HG02970 (cell line): Measurements from ENCODE around the gene TGFB2.
"Not testable (repeated sequence)": the region's sequence is repeated elsewhere in the genome, so short reads cannot be mapped to it uniquely, and the experiment has no call there.

Experiments used
- ATAC-seq: cut with Tn5 transposase; IDR thresholded peaks from one replicate; pipeline ENCODE4 v1.9.1; 2021; ENCODE audit warnings: mild to moderate bottlenecking, moderate library complexity, moderate number of reproducible peaks; ENCODE audit not compliant: unreplicated experiment, low FRiP score

The TGFB2 gene

GRCh38 chr1:218344814-218345672, at the start of gene TGFB2:
Gene TGFB2, plus strand, starts transcription at chr1:218345336. Its CDS starts 1,366 bp downstream, at chr1:218346702.
- ATAC-seq = peak; percentile 35

GRCh38 chr1:218296162-218296561, 49.0 kb upstream of the TGFB2 start:
- no peak for ATAC-seq

GRCh38 chr1:218297461-218297860, 47.7 kb upstream of the TGFB2 start:
- no peak for ATAC-seq

- no peak for ATAC-seq
Observed at GRCh38 chr1:218297867-218298266, 47.3 kb upstream of the TGFB2 start.

DNA sequence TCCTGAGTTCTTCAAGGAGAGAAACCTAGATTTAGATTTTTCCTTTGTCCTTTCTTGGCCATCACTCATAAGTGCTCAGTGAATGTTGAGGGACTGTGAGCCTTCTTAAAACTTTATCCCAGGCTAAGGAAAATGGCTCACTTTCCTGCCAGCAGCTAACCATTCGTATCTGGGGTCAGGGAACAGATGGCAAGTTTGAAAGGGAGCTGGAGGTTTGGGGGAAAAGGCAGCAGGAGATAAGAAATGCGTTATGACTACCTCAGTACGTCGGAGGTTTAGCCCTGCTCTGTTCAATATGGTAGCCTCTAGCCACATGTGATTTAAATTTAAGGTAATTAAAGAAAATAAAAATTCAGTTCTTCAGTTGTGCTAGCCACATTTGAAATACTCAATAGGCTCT, 46.7 kb upstream of the TGFB2 start:
- no peak for ATAC-seq

DNA sequence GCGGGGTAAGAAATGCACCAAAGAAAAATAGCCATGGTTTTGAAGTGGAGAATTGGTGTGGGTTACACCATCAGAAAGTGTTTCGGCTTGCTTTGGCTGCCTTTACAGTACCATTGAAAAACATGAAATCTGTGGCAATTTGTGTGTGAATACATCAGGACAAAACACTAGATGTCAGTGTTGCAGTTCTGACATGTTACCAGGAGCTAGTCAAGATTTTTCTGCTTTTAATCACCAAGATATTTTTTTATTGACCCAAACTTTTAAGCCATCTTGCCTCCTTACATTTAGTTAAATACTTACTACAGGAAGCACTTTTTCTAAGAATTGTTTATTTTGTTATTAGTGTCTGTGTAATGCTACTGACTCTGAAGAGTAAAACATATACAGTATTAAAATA, 45.7 kb upstream of the TGFB2 start:
- ATAC-seq = no peak

DNA sequence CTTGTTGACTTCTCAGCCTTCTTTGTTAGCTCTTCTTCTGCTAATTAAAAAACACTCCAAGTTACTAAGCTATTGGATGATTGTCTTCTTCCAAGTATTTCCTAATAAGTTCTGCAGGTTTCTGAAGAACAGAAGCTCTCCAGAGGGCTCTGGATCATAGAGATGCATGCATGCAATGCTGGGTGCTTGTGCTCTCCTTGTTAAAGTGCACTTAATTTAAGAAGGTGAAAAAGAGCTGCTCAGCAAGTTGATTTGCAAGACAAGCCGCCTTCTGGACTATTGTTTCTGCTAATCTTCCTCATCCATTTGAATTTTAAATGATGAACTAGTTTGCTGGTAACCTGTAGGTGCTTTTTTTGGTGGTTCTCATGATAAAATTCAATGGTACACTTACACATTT, 43.9 kb upstream of the TGFB2 start:
- no peak for ATAC-seq

DNA sequence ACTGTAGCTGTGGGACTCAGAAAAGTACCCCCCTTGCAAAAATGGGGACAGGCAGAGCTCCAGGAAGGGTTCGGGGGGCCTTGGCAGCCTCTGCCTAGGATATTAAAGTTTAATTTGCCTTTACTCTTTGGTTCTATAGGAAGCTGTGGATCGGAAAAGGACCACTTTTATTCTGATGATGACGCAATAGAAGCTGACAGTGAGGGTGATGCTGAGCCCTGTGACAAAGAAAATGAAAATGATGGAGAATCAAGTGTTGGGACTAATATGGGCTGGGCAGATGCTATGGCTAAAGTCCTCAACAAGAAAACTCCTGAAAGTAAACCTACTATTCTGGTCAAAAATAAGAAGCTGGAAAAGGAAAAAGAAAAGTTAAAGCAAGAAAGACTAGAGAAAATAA, 43.0 kb upstream of the TGFB2 start:
- no peak for ATAC-seq

GRCh38 chr1:218303176-218303879, 41.8 kb upstream of the TGFB2 start:
- no peak for ATAC-seq

GRCh38 chr1:218304281-218305039, 40.7 kb upstream of the TGFB2 start:
- peak; percentile 57 for ATAC-seq

- no peak for ATAC-seq
Observed at GRCh38 chr1:218305472-218306064, 39.6 kb upstream of the TGFB2 start.

- ATAC-seq = no peak
Observed at GRCh38 chr1:218312509-218312908, 32.6 kb upstream of the TGFB2 start.

DNA sequence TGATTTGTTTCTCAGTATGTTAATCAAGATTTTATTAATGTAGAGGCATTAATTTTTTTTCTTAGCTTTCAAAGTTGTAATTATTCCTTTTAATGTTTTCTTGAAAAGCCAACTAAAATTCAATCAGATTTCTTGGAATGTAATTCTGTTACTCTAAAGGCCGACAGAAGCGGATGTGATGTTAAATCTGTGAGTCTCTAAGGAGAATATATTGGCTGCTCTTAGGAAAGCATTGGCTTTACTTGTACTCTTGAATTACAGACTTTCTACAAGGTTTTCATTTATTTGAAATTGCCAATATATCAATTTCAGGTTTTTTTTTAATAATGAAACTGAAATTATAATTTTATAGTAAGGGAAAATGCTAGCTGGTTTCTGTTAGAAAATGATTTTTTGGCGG, 30.8 kb upstream of the TGFB2 start:
- ATAC-seq = no peak

DNA sequence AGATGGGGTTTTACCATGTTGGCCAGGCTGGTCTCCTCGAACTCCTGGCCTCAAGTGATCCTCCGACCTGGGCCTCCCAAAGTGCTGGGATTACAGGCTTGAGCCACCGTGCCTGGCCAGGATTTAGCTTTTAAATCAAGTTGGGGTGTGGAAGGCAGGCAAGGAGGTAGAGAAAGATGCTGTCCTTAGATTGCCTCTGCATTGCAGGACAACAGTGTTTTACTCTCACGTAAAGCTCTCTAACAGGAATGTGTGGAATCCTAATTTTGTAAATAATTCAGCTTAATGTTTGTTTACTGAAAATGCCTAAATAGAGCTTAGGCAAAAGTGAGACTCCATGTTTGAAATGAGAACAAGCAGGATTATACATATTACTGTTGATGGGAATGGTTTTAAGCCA, 29.5 kb upstream of the TGFB2 start:
- no peak for ATAC-seq

- ATAC-seq = no peak
Observed at GRCh38 chr1:218317061-218317460, 28.1 kb upstream of the TGFB2 start.

GRCh38 chr1:218320182-218320581, 25.0 kb upstream of the TGFB2 start:
- not testable (repeated sequence) for ATAC-seq

DNA sequence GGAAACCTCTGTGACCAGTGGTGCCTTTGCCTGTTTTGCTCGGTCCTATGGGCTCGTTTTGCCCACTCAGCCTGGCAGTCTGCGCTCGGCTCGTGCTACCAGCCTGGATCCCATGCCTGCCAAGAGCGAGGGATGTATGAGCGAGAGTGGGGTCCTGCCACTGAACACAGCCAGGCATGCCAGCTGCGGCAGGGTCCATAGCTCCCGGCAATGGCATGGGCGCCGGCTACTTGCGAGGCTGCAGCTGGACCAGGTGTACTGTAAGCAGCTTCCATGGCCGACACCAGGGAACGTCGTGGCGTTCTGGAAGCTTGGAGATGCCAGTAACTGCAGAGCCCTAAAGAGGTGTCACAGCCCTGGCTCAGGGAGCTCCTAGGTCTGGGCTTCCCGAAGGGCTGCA, 22.4 kb upstream of the TGFB2 start:
- no peak for ATAC-seq

- ATAC-seq = no peak
Observed at GRCh38 chr1:218323568-218324225, 21.4 kb upstream of the TGFB2 start.

DNA sequence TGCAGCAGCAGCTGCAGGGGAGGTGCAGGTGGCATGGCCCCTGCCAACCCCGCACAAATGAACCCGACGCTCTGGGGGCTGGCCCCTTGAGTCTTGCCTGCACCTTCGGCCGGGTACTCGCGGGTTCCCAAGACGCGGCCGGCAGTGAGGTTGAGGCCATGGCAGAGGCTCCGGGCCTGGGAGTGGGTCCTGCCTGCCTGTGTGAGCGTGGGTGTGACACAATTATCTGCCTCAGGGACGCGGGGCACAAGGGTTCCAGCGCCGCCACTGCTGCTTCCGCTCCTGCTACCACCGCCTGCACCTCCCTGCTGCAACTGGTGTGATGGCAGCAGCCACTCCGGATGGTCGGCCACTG, 20.9 kb upstream of the TGFB2 start:
- no peak for ATAC-seq

- ATAC-seq = no peak
Observed at GRCh38 chr1:218328769-218329168, 16.4 kb upstream of the TGFB2 start.
